HepG2 (cell line): ENCODE data around the gene PHF3. TPM values are rescaled to one million over a fixed set of nuclear protein-coding genes. Genes with fewer than 3 reads are reported as not detected.

Source experiments
- ATAC-seq: fragments of 200-7000 bp; cut with Tn5 transposase; 3 replicates; pipeline ENCODE4 v1.9.1; 2020; ENCODE audit warnings: mild to moderate bottlenecking, moderate library complexity
- BruUV-seq: library from RNA; stranded (reverse); fragments of 400-500 nt; replicated peaks from 2 replicates; lab custom pipeline; 2021; lab: Mats Ljungman, UMichigan
- CTCF ChIA-PET: fragments of 300-600 bp; formaldehyde crosslinking; extraction: SDS; loops from one replicate; lab custom pipeline; 2021; ENCODE audit warnings: low total read pairs, inconsistent platforms, low intra/inter-chr PET ratio; lab: Yijun Ruan, JAX
- POLR2A ChIA-PET: fragments of 350-600 bp; sonication (Branson Sonifier 250); formaldehyde crosslinking; loops from one replicate; lab custom pipeline; 2020; ENCODE audit warnings: antibody characterized with exemption, inconsistent platforms; lab: Yijun Ruan, JAX
- DNase-seq: peaks from one replicate; pipeline ENCODE4 v3.0.0-alpha.2; 2015; ENCODE audit warnings: low spot score
- FAIRE-seq: peaks from 3 replicates; lab custom pipeline; 2011; peaks lifted over from hg19 to GRCh38; lab: Jason Lieb, UNC
- H2AFZ ChIP-seq: one replicate; pipeline ENCODE4 v1.6.1; 2011; ENCODE audit warnings: low read length, inconsistent platforms
- H3K27ac ChIP-seq: fragments of 300-600 bp; 3 replicates; pipeline ENCODE4 v1.8.0; 2011; ENCODE audit warnings: mixed run types, mild to moderate bottlenecking, mixed read lengths, low read length, inconsistent platforms; ENCODE audit not compliant: insufficient read depth; ENCODE audit errors: extremely low read length
- H3K27me3 ChIP-seq, 2 experiments: fragments of 200-600 bp in 1 of 2; 2 replicates in 1 of 2; 3 replicates in 1 of 2; pipeline versions ENCODE4 v1.6.0 to v1.8.0; 2011; ENCODE audit warnings: low read length in 2 of 2, mild to moderate bottlenecking in 2 of 2, moderate library complexity in 2 of 2, inconsistent platforms in 1 of 2; ENCODE audit not compliant: insufficient read depth in 2 of 2, control insufficient read depth in 1 of 2
- H3K36me3 ChIP-seq, 2 experiments: fragments of 200-600 bp in 1 of 2; replicated peaks in 1 of 2; 2 replicates in 1 of 2; 3 replicates in 1 of 2; pipeline versions ENCODE4 v1.5.1 to v1.8.0; 2011; ENCODE audit warnings: low read length in 2 of 2, inconsistent platforms in 1 of 2; ENCODE audit not compliant: insufficient read depth in 2 of 2, control insufficient read depth in 1 of 2
- H3K4me1 ChIP-seq: 2 replicates; pipeline ENCODE4 v1.5.1; 2012; ENCODE audit warnings: low read length, inconsistent platforms; ENCODE audit not compliant: insufficient read depth
- H3K4me2 ChIP-seq: 2 replicates; pipeline ENCODE4 v1.6.0; 2011; ENCODE audit warnings: low read depth, low read length, inconsistent platforms
- H3K4me3 ChIP-seq, 3 experiments: fragments of 200-600 bp in 1 of 3; sonication (generic), shearing (Covaris generic) in 1 of 3; replicated peaks in 1 of 3; 2 replicates each; pipeline ENCODE4 v1.5.1; 2011 to 2016; ENCODE audit warnings: low read length in 3 of 3, inconsistent platforms in 2 of 3, low read depth in 2 of 3, mild to moderate bottlenecking in 2 of 3, control low read depth in 1 of 3, mixed read lengths in 1 of 3; ENCODE audit not compliant: insufficient read depth in 1 of 3
- H3K79me2 ChIP-seq: one replicate; pipeline ENCODE4 v1.6.1; 2011; ENCODE audit warnings: low read length, inconsistent platforms; ENCODE audit not compliant: insufficient read depth
- H3K9ac ChIP-seq: 2 replicates; pipeline ENCODE4 v1.6.0; 2011; ENCODE audit warnings: mild to moderate bottlenecking, low read depth, low read length, inconsistent platforms; ENCODE audit not compliant: insufficient read depth
- H3K9me3 ChIP-seq: 2 replicates; pipeline ENCODE4 v1.5.1; 2012; ENCODE audit warnings: mild to moderate bottlenecking, low read length
- H4K20me1 ChIP-seq: 2 replicates; pipeline ENCODE4 v1.6.0; 2011; ENCODE audit warnings: inconsistent platforms, mild to moderate bottlenecking, low read length, moderate library complexity; ENCODE audit not compliant: insufficient read depth
- ATF4 ChIP-seq, 2 experiments: fragments of 450-650 bp in 1 of 2; sonication (generic) in 1 of 2; formaldehyde crosslinking; IDR thresholded peaks; 2 replicates each; pipeline versions ENCODE4 v1.5.0 to v1.8.0; 2020 to 2022; ENCODE audit warnings: mild to moderate bottlenecking in 1 of 2, missing genetic modification reagents in 1 of 2
- CENPBD1 ChIP-seq: sonication (generic); formaldehyde crosslinking; IDR thresholded peaks from 2 replicates; pipeline ENCODE4 v1.8.0; 2022; ENCODE audit warnings: missing genetic modification reagents, low read depth, mild to moderate bottlenecking, borderline replicate concordance
- GPN1 ChIP-seq: sonication (generic); formaldehyde crosslinking; IDR thresholded peaks from 2 replicates; pipeline ENCODE4 v1.5.1; 2020; ENCODE audit warnings: missing genetic modification reagents, borderline replicate concordance
- RBM22 ChIP-seq: fragments of 200-400 bp; formaldehyde crosslinking; optimal IDR thresholded peaks from 2 replicates; pipeline ENCODE3; 2017; ENCODE audit warnings: mild to moderate bottlenecking, low read length, moderate library complexity
- SIN3A ChIP-seq: IDR thresholded peaks from 2 replicates; pipeline ENCODE4 v1.6.1; 2011; ENCODE audit warnings: low read depth, mild to moderate bottlenecking, control low read depth, low read length, borderline replicate concordance
- XRCC5 ChIP-seq: fragments of 200-400 bp; formaldehyde crosslinking; optimal IDR thresholded peaks from 2 replicates; pipeline ENCODE3; 2017; ENCODE audit warnings: mild to moderate bottlenecking, low read length
- ZNF564 ChIP-seq: sonication (generic); formaldehyde crosslinking; IDR thresholded peaks from 2 replicates; pipeline ENCODE4 v1.8.1; 2023; ENCODE audit warnings: mild to moderate bottlenecking, missing genetic modification reagents
- WGBS: methylation state at CpG from one replicate; pipeline ENCODE4 v1.1.6; 2017; ENCODE audit warnings: low lambda C conversion rate; 5-methylcytosine and 5-hydroxymethylcytosine counted together
- in situ Hi-C: cut with HindIII; loops from 2 replicates; pipeline ENCODE4 v1.10.0; 2017; ENCODE audit warnings: low pct_unique_long_range_greater_than_20kb; ENCODE audit not compliant: extremely low pct_ligation_motif_present
- intact Hi-C: fragments of 100-400 bp; cut with micrococcal nuclease; formaldehyde crosslinking; loops from one replicate; pipeline ENCODE4 v1.10.0; 2022; ENCODE audit not compliant: unreplicated experiment
- polyA plus RNA-seq, 8 experiments: library from polyadenylated mRNA; depleted of rRNA in 3 of 8; stranded (reverse) in 7 of 8; unstranded in 1 of 8; fragments of >200 nt; fragmentation: Illumina TruSeq in 4 of 8; extraction: Trizol in 4 of 8; gene quantifications; 2 replicates each; pipeline versions ENCODE4 v1.2.1 to v1.2.3, GENCODE V29; 2011 to 2016; ENCODE audit warnings: low read depth in 4 of 8, missing spikeins in 1 of 8, mixed read lengths in 1 of 8; ENCODE audit not compliant: insufficient read depth in 1 of 8
- total RNA-seq, 5 experiments: library from RNA; depleted of rRNA; stranded (reverse); fragments of >200 nt; fragmentation: Illumina TruSeq; extraction: Trizol; gene quantifications; 2 replicates each; pipeline ENCODE4 v1.2.3, GENCODE V29; 2016; ENCODE audit warnings: low read depth in 1 of 5

Gene PHF3
- total and polyA plus RNA-seq, 2 of the 13 experiments (the other 11 are each of a cell fraction or from before 2014, with no cell fraction given) = 19.8 to 70.4 TPM

GRCh38 chr6:63660757-63661156 is 25.2 kb downstream of the PHF3 start:
- peak; percentile 79 for TF ChIP-seq RBM22
- TF ChIP-seq ATF4 (CRISPR knock-in tag; IDR thresholded peaks at IDR 0.05) = peak in 1 of 2 experiments; percentile 35; a peak in 1 of 4 replicates
- TF ChIP-seq SIN3A = no peak
- TF ChIP-seq ZNF564 = no peak
- H3K27me3 ChIP-seq = no peaks in the 10 kb centered on the region
- intact Hi-C loops (no loop called here), in situ Hi-C loops (no loop called here)
- POLR2A ChIA-PET = no interaction called here
- CTCF ChIA-PET = no interaction called here
- 63% methylated on average over 1 of the region's 1 CpG for WGBS
- H3K4me1 ChIP-seq = peaks cover 24% of the 10 kb centered on the region
- no peak overlapping the region for H3K9ac ChIP-seq
- H3K4me2 ChIP-seq = no peak overlapping the region
- H3K79me2 ChIP-seq = peaks cover 100% of the 10 kb centered on the region
- BruUV-seq = no TSS peak
- no peaks in the 10 kb centered on the region for H3K9me3 ChIP-seq
- FAIRE-seq = no peak
- peak; percentile 72 for ATAC-seq
- H3K36me3 ChIP-seq = no peaks in the 10 kb centered on the region
- DNase-seq = peak; percentile 18
- no peak overlapping the region for H3K27ac ChIP-seq
- H2AFZ ChIP-seq = no peak overlapping the region
- H4K20me1 ChIP-seq = peaks cover 75% of the 10 kb centered on the region
- no peak overlapping the region for H3K4me3 ChIP-seq

- intact Hi-C loops = loop anchor here (2.0 kb wide), 1 partner anchor 15 kb away; no protein-coding TSS in a partner anchor
- POLR2A ChIA-PET = no interaction called here
Observed at GRCh38 chr6:63661769-63662168, 26.2 kb downstream of the PHF3 start.

More at GRCh38 chr6:63661769-63662168, 26.2 kb downstream of the PHF3 start:
- Histone ChIP-seq H3K27ac (no peak overlapping the region), H4K20me1 (peaks cover 72% of the 10 kb centered on the region), H3K4me2 (no peak overlapping the region), H3K27me3 (no peaks in the 10 kb centered on the region), H3K4me1 (peaks cover 24% of the 10 kb centered on the region), H3K4me3 (no peak overlapping the region), H3K9ac (no peak overlapping the region), H3K79me2 (peaks cover 99% of the 10 kb centered on the region), H2AFZ (no peak overlapping the region), H3K36me3 (no peaks in the 10 kb centered on the region; a peak in 2 of 5 replicates)
- CTCF ChIA-PET = no interaction called here
- FAIRE-seq (no peak), DNase-seq (no peak), ATAC-seq (no peak)
- in situ Hi-C loops = no loop called here
- no peak for TF ChIP-seq XRCC5
- TF ChIP-seq GPN1 (CRISPR knock-in tag) = no peak
- TF ChIP-seq CENPBD1 (CRISPR knock-in tag) = no peak
- TF ChIP-seq, all 625 proteins: peak for 0
- WGBS = 94% methylated on average over 4 of the region's 5 CpGs
- BruUV-seq = no TSS peak
- no peaks in the 10 kb centered on the region for H3K9me3 ChIP-seq
